Measurements from ENCODE around the gene NFATC2. TPM values are rescaled to one million over a fixed set of nuclear protein-coding genes. Genes with fewer than 3 reads are reported as not detected.
"Not testable (repeated sequence)": the region's sequence is repeated elsewhere in the genome, so short reads cannot be mapped to it uniquely, and the experiment has no call there.

Gene NFATC2
- total RNA-seq, 1 donor from 2014 or later, result 3.9 TPM

GRCh38 chr20:51541189-51542032, 1.1 kb downstream of the NFATC2 start:
- H3K36me3 Mint-ChIP-seq (ENCODE audit: low read depth, unreplicated experiment), result peaks cover 7% of the 10 kb centered on the region
- Histone ChIP-seq H3K36me3 (ENCODE audit: insufficient read depth, low read length) (no peaks in the 10 kb centered on the region), H3K4me2 (ENCODE audit: low read length) (peak overlapping the region; percentile 0), H4K20me1 (ENCODE audit: insufficient read depth, low read length) (peaks cover 37% of the 10 kb centered on the region), H2AFZ (ENCODE audit: low read depth, low read length) (no peak overlapping the region), H3K79me2 (ENCODE audit: insufficient read depth, low read length) (no peaks in the 10 kb centered on the region), H3K9me3 (ENCODE audit: insufficient read depth, low read depth, low read length) (no peaks in the 10 kb centered on the region), H3K27ac (ENCODE audit: low read depth, low read length) (no peak overlapping the region), H3K4me3 (ENCODE audit: insufficient read depth, low read depth, low read length) (no peak overlapping the region), H3K9ac (ENCODE audit: low read length) (no peak overlapping the region), H3K4me1 (ENCODE audit: insufficient read depth, low read length) (peaks cover 12% of the 10 kb centered on the region), H3K27me3 (ENCODE audit: insufficient read depth, low read length) (no peaks in the 10 kb centered on the region)
- no peak for FAIRE-seq
- peak; percentile 49 for DNase-seq (ENCODE audit: low read depth)
- TF ChIP-seq EZH2 (IDR thresholded peaks at IDR 0.05; ENCODE audit: insufficient read depth, low read length), result no peak
- TF ChIP-seq CTCF (IDR thresholded peaks at IDR 0.05; ENCODE audit: insufficient read depth, low read depth, low read length), result no peak
- peak overlapping the region; percentile 64 for H3K27ac Mint-ChIP-seq (ENCODE audit: unreplicated experiment)
- H3K4me3 Mint-ChIP-seq (ENCODE audit: unreplicated experiment), result peak overlapping the region; percentile 65
- H3K4me1 Mint-ChIP-seq (ENCODE audit: low read depth, unreplicated experiment), result peaks cover 8% of the 10 kb centered on the region
- peaks cover 20% of the 10 kb centered on the region for H3K27me3 Mint-ChIP-seq (ENCODE audit: low read depth, unreplicated experiment)
- peaks cover 3% of the 10 kb centered on the region for H3K9me3 Mint-ChIP-seq (ENCODE audit: unreplicated experiment)

GRCh38 chr20:51540580-51540979, 1.9 kb downstream of the NFATC2 start:
- H3K4me1 Mint-ChIP-seq (ENCODE audit: low read depth, unreplicated experiment), result peaks cover 11% of the 10 kb centered on the region
- Histone ChIP-seq H3K36me3 (ENCODE audit: insufficient read depth, low read length) (no peaks in the 10 kb centered on the region), H3K9me3 (ENCODE audit: insufficient read depth, low read depth, low read length) (no peaks in the 10 kb centered on the region), H3K27me3 (ENCODE audit: insufficient read depth, low read length) (no peaks in the 10 kb centered on the region), H3K9ac (ENCODE audit: low read length) (no peak overlapping the region), H3K4me2 (ENCODE audit: low read length) (no peak overlapping the region), H4K20me1 (ENCODE audit: insufficient read depth, low read length) (peaks cover 37% of the 10 kb centered on the region), H3K27ac (ENCODE audit: low read depth, low read length) (no peak overlapping the region), H2AFZ (ENCODE audit: low read depth, low read length) (no peak overlapping the region), H3K4me1 (ENCODE audit: insufficient read depth, low read length) (peaks cover 14% of the 10 kb centered on the region), H3K4me3 (ENCODE audit: insufficient read depth, low read depth, low read length) (no peak overlapping the region), H3K79me2 (ENCODE audit: insufficient read depth, low read length) (no peaks in the 10 kb centered on the region)
- H3K27me3 Mint-ChIP-seq (ENCODE audit: low read depth, unreplicated experiment), result peaks cover 19% of the 10 kb centered on the region
- FAIRE-seq (no peak), DNase-seq (ENCODE audit: low read depth) (no peak)
- peaks cover 3% of the 10 kb centered on the region for H3K9me3 Mint-ChIP-seq (ENCODE audit: unreplicated experiment)
- TF ChIP-seq EZH2 (IDR thresholded peaks at IDR 0.05; ENCODE audit: insufficient read depth, low read length), result no peak
- TF ChIP-seq CTCF (IDR thresholded peaks at IDR 0.05; ENCODE audit: insufficient read depth, low read depth, low read length), result no peak
- H3K27ac Mint-ChIP-seq (ENCODE audit: unreplicated experiment), result no peak overlapping the region
- H3K4me3 Mint-ChIP-seq (ENCODE audit: unreplicated experiment), result no peak overlapping the region
- H3K36me3 Mint-ChIP-seq (ENCODE audit: low read depth, unreplicated experiment), result peaks cover 4% of the 10 kb centered on the region

- H3K4me3 Mint-ChIP-seq (ENCODE audit: unreplicated experiment); FAIRE-seq; H3K79me2 ChIP-seq (ENCODE audit: insufficient read depth, low read length); H3K36me3 ChIP-seq (ENCODE audit: insufficient read depth, low read length); H3K9me3 ChIP-seq (ENCODE audit: insufficient read depth, low read depth, low read length); H3K4me2 ChIP-seq (ENCODE audit: low read length); H3K9me3 Mint-ChIP-seq (ENCODE audit: unreplicated experiment); H3K4me3 ChIP-seq (ENCODE audit: insufficient read depth, low read depth, low read length); H3K9ac ChIP-seq (ENCODE audit: low read length); H3K36me3 Mint-ChIP-seq (ENCODE audit: low read depth, unreplicated experiment); H3K27me3 ChIP-seq (ENCODE audit: insufficient read depth, low read length); H3K27ac ChIP-seq (ENCODE audit: low read depth, low read length); H3K27ac Mint-ChIP-seq (ENCODE audit: unreplicated experiment); DNase-seq (ENCODE audit: low read depth); H2AFZ ChIP-seq (ENCODE audit: low read depth, low read length): not testable (repeated sequence)
- Histone ChIP-seq H4K20me1 (ENCODE audit: insufficient read depth, low read length) (peaks cover 32% of the 10 kb centered on the region), H3K4me1 (ENCODE audit: insufficient read depth, low read length) (peaks cover 14% of the 10 kb centered on the region)
- H3K27me3 Mint-ChIP-seq (ENCODE audit: low read depth, unreplicated experiment), result peaks cover 15% of the 10 kb centered on the region
- H3K4me1 Mint-ChIP-seq (ENCODE audit: low read depth, unreplicated experiment), result peaks cover 16% of the 10 kb centered on the region
Measured at GRCh38 chr20:51540074-51540473, 2.4 kb downstream of the NFATC2 start.

Measured in astrocyte (in vitro differentiated cells and primary cell).